Uterus (tissue), 2 donors: ENCODE results near the gene EBI3.

Experiments used
- POLR2A ChIP-seq, 2 donors: fragments of 450-650 bp; IDR thresholded peaks; one replicate each; pipeline ENCODE4 v1.6.1; 2016; ENCODE audit warnings: antibody characterized with exemption in 2 of 2, mild to moderate bottlenecking in 1 of 2, moderate library complexity in 1 of 2
- TF ChIP-seq, protein P1 (sequence below), 4 experiments: fragments of 200-600 bp in 2 of 4; fragments of 450-650 bp in 2 of 4; sonication (generic) in 2 of 4; IDR thresholded peaks; one replicate each; pipeline ENCODE4 v1.5.1; 2016 to 2019; ENCODE audit warnings: antibody characterized with exemption in 4 of 4, mild to moderate bottlenecking in 2 of 4, moderate library complexity in 1 of 4

DNA sequence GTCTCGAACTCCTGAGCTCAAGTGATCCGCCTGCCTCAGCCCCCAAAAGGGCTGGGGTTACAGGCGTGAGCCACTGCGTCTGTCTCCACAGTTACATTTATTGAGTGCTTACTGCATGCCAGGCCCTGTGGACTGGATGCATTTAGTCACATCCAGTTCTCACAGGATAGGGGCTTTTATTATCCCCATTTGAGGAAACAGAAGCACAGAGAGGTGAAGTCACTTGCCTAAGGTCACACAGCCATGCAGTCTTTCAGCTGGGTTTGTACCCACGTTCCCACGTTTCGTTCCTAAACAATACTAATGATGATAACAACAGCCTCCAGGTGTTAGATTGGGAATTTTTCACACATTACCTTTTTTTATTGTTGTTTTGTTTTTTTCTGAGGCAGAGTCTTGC lies 9.1 kb upstream of the EBI3 start:
- TF ChIP-seq, protein P1, sequence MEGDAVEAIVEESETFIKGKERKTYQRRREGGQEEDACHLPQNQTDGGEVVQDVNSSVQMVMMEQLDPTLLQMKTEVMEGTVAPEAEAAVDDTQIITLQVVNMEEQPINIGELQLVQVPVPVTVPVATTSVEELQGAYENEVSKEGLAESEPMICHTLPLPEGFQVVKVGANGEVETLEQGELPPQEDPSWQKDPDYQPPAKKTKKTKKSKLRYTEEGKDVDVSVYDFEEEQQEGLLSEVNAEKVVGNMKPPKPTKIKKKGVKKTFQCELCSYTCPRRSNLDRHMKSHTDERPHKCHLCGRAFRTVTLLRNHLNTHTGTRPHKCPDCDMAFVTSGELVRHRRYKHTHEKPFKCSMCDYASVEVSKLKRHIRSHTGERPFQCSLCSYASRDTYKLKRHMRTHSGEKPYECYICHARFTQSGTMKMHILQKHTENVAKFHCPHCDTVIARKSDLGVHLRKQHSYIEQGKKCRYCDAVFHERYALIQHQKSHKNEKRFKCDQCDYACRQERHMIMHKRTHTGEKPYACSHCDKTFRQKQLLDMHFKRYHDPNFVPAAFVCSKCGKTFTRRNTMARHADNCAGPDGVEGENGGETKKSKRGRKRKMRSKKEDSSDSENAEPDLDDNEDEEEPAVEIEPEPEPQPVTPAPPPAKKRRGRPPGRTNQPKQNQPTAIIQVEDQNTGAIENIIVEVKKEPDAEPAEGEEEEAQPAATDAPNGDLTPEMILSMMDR (IDR thresholded peaks at IDR 0.05) = no peak
- no peak for TF ChIP-seq POLR2A (IDR thresholded peaks at IDR 0.05)
